Esophagus (tissue), 2 donors: Measurements from ENCODE around the gene CCNT1. TPM values are rescaled to one million over a fixed set of nuclear protein-coding genes. Genes with fewer than 3 reads are reported as not detected.
"Not testable (repeated sequence)": the region's sequence is repeated elsewhere in the genome, so short reads cannot be mapped to it uniquely, and the experiment has no call there.

ENCODE experiments used
- H3K27ac ChIP-seq, 2 donors: one replicate each; pipeline ENCODE4 v1.5.1; 2013; ENCODE audit warnings: low read depth in 2 of 2, mild to moderate bottlenecking in 2 of 2, inconsistent platforms in 1 of 2, low read length in 1 of 2, moderate library complexity in 1 of 2
- H3K27me3 ChIP-seq, 2 donors: one replicate each; pipeline ENCODE4 v1.6.1; 2013; ENCODE audit warnings: low read length in 2 of 2, control low read depth in 1 of 2, mild to moderate bottlenecking in 1 of 2; ENCODE audit not compliant: insufficient read depth in 2 of 2, control insufficient read depth in 1 of 2
- H3K36me3 ChIP-seq, 2 donors: one replicate each; pipeline ENCODE4 v1.6.1; 2013; ENCODE audit warnings: low read length in 1 of 2; ENCODE audit not compliant: control insufficient read depth in 2 of 2, insufficient read depth in 2 of 2
- H3K4me1 ChIP-seq, 2 donors: one replicate each; pipeline ENCODE4 v1.6.1; 2013; ENCODE audit warnings: low read length in 1 of 2; ENCODE audit not compliant: control insufficient read depth in 2 of 2, insufficient read depth in 2 of 2
- H3K4me3 ChIP-seq, 2 donors: one replicate each; pipeline ENCODE4 v1.5.1; 2013; ENCODE audit warnings: low read length in 2 of 2, mild to moderate bottlenecking in 2 of 2, low read depth in 1 of 2, moderate library complexity in 1 of 2
- H3K9me3 ChIP-seq, 2 donors: one replicate each; pipeline ENCODE4 v1.6.1; 2013; ENCODE audit warnings: mild to moderate bottlenecking in 2 of 2, low read depth in 1 of 2, low read length in 1 of 2, moderate library complexity in 1 of 2; ENCODE audit not compliant: control insufficient read depth in 2 of 2, insufficient read depth in 1 of 2
- WGBS, 2 donors: extraction: QIAGEN DNeasy Blood & Tissue Kit; methylation state at CpG; one replicate each; pipeline ENCODE4 v1.1.7; 2013; 5-methylcytosine and 5-hydroxymethylcytosine counted together
- polyA plus RNA-seq, 2 donors: library from polyadenylated mRNA; stranded (reverse); fragments of 200-250 nt; gene quantifications; one replicate each; pipeline ENCODE4 v1.2.3, GENCODE V29; 2013
- donor health status: healthy with polysubstance abuse.
- donor health status: Bipolar disorder and iron deficiency.

The CCNT1 gene
- polyA plus RNA-seq, 2 donors = 3.2 to 3.6 TPM

DNA sequence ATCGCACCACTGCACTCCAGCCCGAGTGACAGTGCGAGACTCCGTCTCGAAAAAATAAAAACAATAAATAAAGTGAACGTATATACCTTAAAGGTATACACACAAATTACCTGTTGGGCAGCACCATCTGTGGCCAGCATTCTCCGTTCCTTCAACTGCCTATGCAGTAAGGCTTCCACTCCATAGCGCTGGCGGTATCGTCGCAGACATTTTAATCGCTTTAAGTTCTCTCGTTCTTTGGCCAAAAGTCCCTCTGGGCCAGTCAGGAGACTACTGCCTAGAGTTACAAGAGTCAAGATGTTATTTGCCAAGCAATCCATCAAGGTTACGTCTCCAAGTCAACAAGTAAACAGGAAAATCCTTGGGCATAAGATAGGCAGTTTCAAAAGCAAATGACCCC is 47.5 kb downstream of the CCNT1 start:
- H3K4me3 ChIP-seq = no peak overlapping the region
- 90 to 92% methylated on average over 14 of the region's 14 CpGs for WGBS, 2 donors
- peaks cover 9 to 22% of the 10 kb centered on the region in 2 donors for H3K36me3 ChIP-seq

GRCh38 chr12:48659863-48660262 is 56.6 kb downstream of the CCNT1 start:
- Histone ChIP-seq H3K4me3 (no peak overlapping the region), H3K4me1 (no peaks in the 10 kb centered on the region), H3K36me3 (peaks cover 6 to 9% of the 10 kb centered on the region in 2 donors), H3K27me3 (no peaks in the 10 kb centered on the region), H3K27ac (no peak overlapping the region), H3K9me3 (no peaks in the 10 kb centered on the region)
- WGBS, 2 donors = 95 to 96% methylated on average over 4 of the region's 4 CpGs

More for the DNA sequence above, 47.5 kb downstream of the CCNT1 start:
- Histone ChIP-seq H3K4me1 (no peaks in the 10 kb centered on the region), H3K27ac (no peak overlapping the region), H3K9me3 (no peaks in the 10 kb centered on the region), H3K27me3 (no peaks in the 10 kb centered on the region)

- Histone ChIP-seq H3K9me3 (no peaks in the 10 kb centered on the region), H3K27ac (no peak overlapping the region), H3K4me3 (no peak overlapping the region), H3K36me3 (peaks cover 9 to 16% of the 10 kb centered on the region in 2 donors), H3K4me1 (no peaks in the 10 kb centered on the region), H3K27me3 (no peaks in the 10 kb centered on the region)
- WGBS, 2 donors = 69 to 74% methylated on average over 4 of the region's 4 CpGs
These were observed 64.8 kb downstream of the CCNT1 start for GRCh38 chr12:48651681-48652080.

- not testable (repeated sequence) for H3K27ac ChIP-seq, H3K36me3 ChIP-seq, H3K4me3 ChIP-seq, H3K4me1 ChIP-seq, H3K27me3 ChIP-seq, H3K9me3 ChIP-seq
- WGBS, 2 donors = 95 to 96% methylated on average over 8 of the region's 8 CpGs
These were observed 71.2 kb downstream of the CCNT1 start for GRCh38 chr12:48645354-48645753.

GRCh38 chr12:48643011-48643410 is 73.5 kb downstream of the CCNT1 start:
- Histone ChIP-seq H3K9me3 (no peaks in the 10 kb centered on the region), H3K27ac (no peak overlapping the region), H3K4me1 (no peaks in the 10 kb centered on the region), H3K27me3 (no peaks in the 10 kb centered on the region), H3K4me3 (no peak overlapping the region), H3K36me3 (peaks cover 0 to 3% of the 10 kb centered on the region in 2 donors)
- WGBS, 2 donors = 95 to 98% methylated on average over 2 of the region's 2 CpGs

GRCh38 chr12:48641752-48642555 is 74.6 kb downstream of the CCNT1 start:
- H3K27ac ChIP-seq, H3K4me3 ChIP-seq, H3K27me3 ChIP-seq, H3K9me3 ChIP-seq, H3K36me3 ChIP-seq, H3K4me1 ChIP-seq: not testable (repeated sequence)
- 96% methylated on average over 51 to 54 of the region's 54 CpGs for WGBS, 2 donors

GRCh38 chr12:48640854-48641253 is 75.7 kb downstream of the CCNT1 start:
- no peak overlapping the region for H3K27ac ChIP-seq
- no peaks in the 10 kb centered on the region for H3K36me3 ChIP-seq
- WGBS, 2 donors = 91 to 92% methylated on average over 3 of the region's 3 CpGs
- H3K4me3 ChIP-seq = no peak overlapping the region
- no peaks in the 10 kb centered on the region for H3K27me3 ChIP-seq
- no peaks in the 10 kb centered on the region for H3K9me3 ChIP-seq
- H3K4me1 ChIP-seq = no peaks in the 10 kb centered on the region

GRCh38 chr12:48640428-48640827 is 76.1 kb downstream of the CCNT1 start:
- Histone ChIP-seq H3K27ac (no peak overlapping the region), H3K36me3 (no peaks in the 10 kb centered on the region), H3K9me3 (no peaks in the 10 kb centered on the region), H3K27me3 (no peaks in the 10 kb centered on the region), H3K4me3 (no peak overlapping the region), H3K4me1 (no peaks in the 10 kb centered on the region)
